ENCODE measurements around the gene BTNL9.
A peak's percentile ranks its signal among the peaks of the same experiment; 100 is the strongest.

Gene BTNL9

GRCh38 chr5:181020688-181021087 is 19.4 kb upstream of the BTNL9 start:
- no peak for DNase-seq (ENCODE audit: low read depth)
- TF ChIP-seq, protein P1, sequence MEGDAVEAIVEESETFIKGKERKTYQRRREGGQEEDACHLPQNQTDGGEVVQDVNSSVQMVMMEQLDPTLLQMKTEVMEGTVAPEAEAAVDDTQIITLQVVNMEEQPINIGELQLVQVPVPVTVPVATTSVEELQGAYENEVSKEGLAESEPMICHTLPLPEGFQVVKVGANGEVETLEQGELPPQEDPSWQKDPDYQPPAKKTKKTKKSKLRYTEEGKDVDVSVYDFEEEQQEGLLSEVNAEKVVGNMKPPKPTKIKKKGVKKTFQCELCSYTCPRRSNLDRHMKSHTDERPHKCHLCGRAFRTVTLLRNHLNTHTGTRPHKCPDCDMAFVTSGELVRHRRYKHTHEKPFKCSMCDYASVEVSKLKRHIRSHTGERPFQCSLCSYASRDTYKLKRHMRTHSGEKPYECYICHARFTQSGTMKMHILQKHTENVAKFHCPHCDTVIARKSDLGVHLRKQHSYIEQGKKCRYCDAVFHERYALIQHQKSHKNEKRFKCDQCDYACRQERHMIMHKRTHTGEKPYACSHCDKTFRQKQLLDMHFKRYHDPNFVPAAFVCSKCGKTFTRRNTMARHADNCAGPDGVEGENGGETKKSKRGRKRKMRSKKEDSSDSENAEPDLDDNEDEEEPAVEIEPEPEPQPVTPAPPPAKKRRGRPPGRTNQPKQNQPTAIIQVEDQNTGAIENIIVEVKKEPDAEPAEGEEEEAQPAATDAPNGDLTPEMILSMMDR (IDR thresholded peaks at IDR 0.05; ENCODE audit: insufficient read depth, low read depth, low read length, missing control alignments) = no peak
- no peak overlapping the region for H3K4me3 ChIP-seq (ENCODE audit: low read length)

- peak; percentile 57 for DNase-seq (ENCODE audit: low read depth)
- TF ChIP-seq, protein P1 (IDR thresholded peaks at IDR 0.05; ENCODE audit: insufficient read depth, low read depth, low read length, missing control alignments) = no peak
- H3K4me3 ChIP-seq (ENCODE audit: low read length) = no peak overlapping the region
These were observed 15.6 kb upstream of the BTNL9 start for GRCh38 chr5:181024245-181025064.

DNA sequence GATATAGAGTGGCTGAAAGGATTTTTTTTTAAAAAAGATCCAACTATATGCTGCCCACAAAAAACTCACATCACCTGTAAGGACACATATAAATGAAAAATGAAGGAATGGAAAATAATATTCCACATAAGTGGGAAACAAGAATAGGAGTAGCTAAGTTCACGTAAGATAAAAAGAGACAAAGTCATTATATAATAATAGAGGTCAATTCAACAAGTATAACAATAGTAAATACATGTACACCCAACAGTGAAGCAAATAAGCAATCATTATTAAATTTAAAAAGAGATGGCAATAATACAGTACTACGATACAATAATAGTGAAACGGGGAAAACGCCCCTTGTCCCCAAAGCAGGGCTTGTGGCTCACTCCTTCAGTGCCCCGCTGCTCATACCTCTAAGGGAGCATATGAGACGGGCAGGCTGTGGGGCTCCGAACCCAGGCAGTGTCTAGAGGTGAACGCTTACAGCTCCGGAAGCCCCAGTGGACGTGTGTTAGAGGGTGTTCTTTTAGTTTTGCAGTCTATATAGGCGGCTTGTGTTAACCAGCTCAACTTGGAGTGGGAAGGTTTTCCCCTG is 12.5 kb upstream of the BTNL9 start:
- TF ChIP-seq, protein P1 (IDR thresholded peaks at IDR 0.05; ENCODE audit: insufficient read depth, low read depth, low read length, missing control alignments) = no peak
- no peak for DNase-seq (ENCODE audit: low read depth)
- H3K4me3 ChIP-seq (ENCODE audit: low read length) = no peak overlapping the region

DNA sequence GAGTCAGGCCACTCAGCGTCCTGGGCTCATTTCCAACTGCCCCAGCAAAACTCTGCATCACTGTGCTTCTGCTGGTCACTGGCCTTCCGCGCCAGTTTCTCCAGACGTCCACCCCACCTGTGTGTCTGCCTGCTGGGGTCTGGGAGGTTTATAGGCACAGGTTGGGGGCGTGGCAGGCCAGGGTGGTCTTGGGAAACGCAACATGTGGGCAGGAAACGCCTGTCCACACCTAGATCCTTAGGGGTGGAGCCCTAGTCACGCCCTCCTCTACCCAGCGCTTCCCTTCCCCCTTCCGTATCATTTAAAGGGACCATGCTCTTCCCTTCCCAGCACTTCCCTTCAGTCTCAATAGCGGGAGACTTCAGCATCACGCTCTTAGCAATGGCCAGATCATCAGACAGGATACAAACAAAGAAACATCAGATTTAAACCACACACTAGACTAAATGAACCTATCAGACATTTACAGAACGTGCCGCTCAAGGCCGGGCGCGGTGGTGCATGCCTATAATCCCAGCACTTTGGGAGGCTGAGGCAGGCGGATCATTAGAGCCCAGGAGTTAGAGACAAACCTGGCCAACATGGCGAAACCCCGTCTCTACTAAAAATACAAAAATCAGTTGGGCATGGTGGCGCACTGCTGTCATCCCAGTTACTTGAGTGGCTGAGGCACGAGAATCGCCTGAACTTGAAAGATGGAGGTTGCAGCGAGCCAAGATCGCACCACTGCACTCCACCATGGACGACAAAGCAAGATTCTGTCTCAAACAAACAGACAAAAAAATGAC is 11.8 kb upstream of the BTNL9 start:
- TF ChIP-seq, protein P1 (IDR thresholded peaks at IDR 0.05; ENCODE audit: insufficient read depth, low read depth, low read length, missing control alignments) = no peak
- no peak for DNase-seq (ENCODE audit: low read depth)
- H3K4me3 ChIP-seq (ENCODE audit: low read length) = no peak overlapping the region

DNA sequence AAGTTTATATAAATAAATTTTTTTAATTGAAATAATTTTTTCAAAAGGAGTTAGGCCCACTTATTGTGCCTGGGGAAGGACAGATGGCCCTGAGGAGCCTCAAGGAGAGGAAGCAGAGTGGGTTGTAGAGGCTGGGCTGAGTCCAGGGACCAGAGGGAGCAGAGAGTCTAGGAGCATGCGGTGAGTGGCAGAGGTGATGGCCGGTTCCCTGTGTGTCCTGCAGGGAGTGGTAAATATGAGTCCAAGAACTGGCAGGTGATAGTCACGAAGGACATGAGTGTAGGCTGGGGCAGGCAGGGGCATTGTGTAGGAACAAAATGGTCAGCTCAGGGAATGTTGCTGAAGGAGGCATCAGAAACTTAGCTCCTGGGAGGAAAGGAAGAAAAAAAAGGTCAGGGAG is 8.3 kb upstream of the BTNL9 start:
- no peak overlapping the region for H3K4me3 ChIP-seq (ENCODE audit: low read length)
- TF ChIP-seq, protein P1 (IDR thresholded peaks at IDR 0.05; ENCODE audit: insufficient read depth, low read depth, low read length, missing control alignments) = no peak
- no peak for DNase-seq (ENCODE audit: low read depth)

- H3K4me3 ChIP-seq (ENCODE audit: low read length) = no peak overlapping the region
- no peak for DNase-seq (ENCODE audit: low read depth)
- TF ChIP-seq, protein P1 (IDR thresholded peaks at IDR 0.05; ENCODE audit: insufficient read depth, low read depth, low read length, missing control alignments) = no peak
These were observed 3.9 kb upstream of the BTNL9 start for GRCh38 chr5:181035991-181036815.

Data from epithelial cell of esophagus (primary cell).